OCI-LY3 (cell line): ENCODE measurements around the gene TMEM258.

Experiments
- H2AFZ ChIP-seq: fragments of 200-600, 300-600 bp; shearing (Covaris generic); 2 replicates; pipeline ENCODE4 v1.6.0; 2014; ENCODE audit warnings: antibody characterized with exemption, low read depth, low read length
- H3K27ac ChIP-seq: fragments of 200-600, 300-600 bp; sonication (generic); 2 replicates; pipeline ENCODE4 v1.5.1; 2014; ENCODE audit warnings: mild to moderate bottlenecking, low read length, moderate library complexity, mixed read lengths
- H3K27me3 ChIP-seq: fragments of 200-600, 300-600 bp; sonication (generic); 2 replicates; pipeline ENCODE4 v1.6.1; 2014; ENCODE audit warnings: low read depth, low read length, mixed read lengths
- H3K36me3 ChIP-seq: fragments of 200-600, 300-600 bp; sonication (generic); replicated peaks from 2 replicates; pipeline ENCODE3; 2014; ENCODE audit warnings: low read depth, low read length, mixed read lengths
- H3K4me1 ChIP-seq: fragments of 300-600, 200-600 bp; sonication (generic); 2 replicates; pipeline ENCODE4 v1.6.1; 2014; ENCODE audit warnings: low read length, mixed read lengths
- H3K4me2 ChIP-seq: fragments of 200-600, 300-600 bp; sonication (generic); 2 replicates; pipeline ENCODE4 v1.6.1; 2014; ENCODE audit warnings: low read length, mixed read lengths
- H3K4me3 ChIP-seq: fragments of 300-600, 200-600 bp; sonication (generic); 2 replicates; pipeline ENCODE4 v1.5.1; 2014; ENCODE audit warnings: antibody characterized with exemption, mild to moderate bottlenecking, low read length, moderate library complexity
- H3K79me2 ChIP-seq: fragments of 300-600, 200-600 bp; shearing (Covaris generic); 2 replicates; pipeline ENCODE4 v1.6.1; 2014; ENCODE audit warnings: mild to moderate bottlenecking, low read length, mixed read lengths
- H3K9ac ChIP-seq: fragments of 300-600, 200-600 bp; shearing (Covaris generic); 2 replicates; pipeline ENCODE4 v1.6.0; 2014; ENCODE audit warnings: mild to moderate bottlenecking, low read length, moderate library complexity
- H3K9me3 ChIP-seq: fragments of 200-600, 300-600 bp; shearing (Covaris generic); 2 replicates; pipeline ENCODE4 v1.6.1; 2014; ENCODE audit warnings: low read length, mixed read lengths; ENCODE audit not compliant: insufficient read depth
- H4K20me1 ChIP-seq: fragments of 200-600, 300-600 bp; sonication (generic); 2 replicates; pipeline ENCODE4 v1.6.1; 2016; ENCODE audit warnings: low read length, mixed read lengths; ENCODE audit not compliant: insufficient read depth
- CTCF ChIP-seq: fragments of 200-600, 300-600 bp; sonication (generic); IDR thresholded peaks from 2 replicates; pipeline ENCODE4 v1.5.1; 2014; ENCODE audit warnings: antibody characterized with exemption, low read length, low read depth
- EZH2phosphoT487 ChIP-seq: fragments of 200-600 bp; shearing (Covaris generic); IDR thresholded peaks from 2 replicates; pipeline ENCODE4 v1.6.1; 2018; ENCODE audit warnings: antibody characterized with exemption, mixed run types, low read depth

TMEM258 gene

GRCh38 chr11:61802605-61803004 is 10.2 kb upstream of the TMEM258 start:
- H2AFZ ChIP-seq, result no peak overlapping the region
- no peak overlapping the region for H3K27ac ChIP-seq
- H3K4me3 ChIP-seq, result no peak overlapping the region
- TF ChIP-seq EZH2phosphoT487, result no peak
- TF ChIP-seq CTCF, result no peak
- no peak overlapping the region for H3K9ac ChIP-seq
- H3K4me2 ChIP-seq, result no peak overlapping the region
- H3K27me3 ChIP-seq, result no peaks in the 10 kb centered on the region
- no peaks in the 10 kb centered on the region for H3K9me3 ChIP-seq
- peaks cover 16% of the 10 kb centered on the region for H3K4me1 ChIP-seq
- H4K20me1 ChIP-seq, result peaks cover 11% of the 10 kb centered on the region; the same call in 1 of the 2 replicates
- H3K79me2 ChIP-seq, result peaks cover 53% of the 10 kb centered on the region
- H3K36me3 ChIP-seq, result peaks cover 85% of the 10 kb centered on the region

DNA sequence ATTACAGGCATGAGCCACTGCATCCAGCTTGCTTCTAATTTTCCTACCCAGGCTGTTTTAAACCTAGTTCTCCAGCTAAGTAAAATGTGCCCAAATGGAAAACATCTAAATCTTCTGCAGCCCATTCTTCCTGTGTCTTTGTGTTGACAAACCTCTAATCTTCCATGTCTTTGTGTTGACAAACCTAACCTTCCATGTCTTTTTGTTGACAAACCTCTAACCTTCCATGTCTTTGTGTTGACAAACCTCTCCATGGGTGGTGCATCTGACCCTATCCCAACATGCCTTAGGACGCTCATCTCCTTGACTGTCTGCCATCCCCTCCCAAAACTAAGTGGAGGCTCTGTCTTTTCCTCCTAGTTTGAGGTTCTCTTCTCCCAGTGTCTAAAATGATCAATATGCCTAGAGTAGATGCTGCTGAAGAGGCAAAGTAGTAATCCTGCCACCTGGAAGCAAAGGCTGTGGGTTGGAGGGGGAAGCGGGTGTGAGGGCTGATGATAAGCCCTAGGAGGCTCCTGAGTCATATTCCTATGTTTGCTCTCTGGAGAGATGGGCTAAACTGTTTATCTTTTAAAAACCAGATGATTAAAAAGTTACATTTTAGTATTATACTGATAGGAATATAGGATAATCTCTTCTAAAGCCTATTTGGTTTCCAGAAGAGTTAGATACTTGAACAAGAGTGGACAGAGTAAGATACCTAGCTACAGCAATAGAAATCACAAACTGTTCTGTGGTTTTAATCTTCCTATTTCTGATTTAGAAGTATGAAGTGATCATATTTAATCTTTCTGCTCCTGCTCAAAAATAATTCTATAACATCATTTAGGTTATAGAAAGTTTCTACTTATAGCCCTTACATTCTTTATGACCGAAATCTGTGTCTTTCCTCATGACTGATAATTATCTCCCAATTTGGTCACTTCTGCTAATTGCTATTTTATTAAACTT is 8.2 kb upstream of the TMEM258 start:
- TF ChIP-seq CTCF, result no peak
- no peaks in the 10 kb centered on the region for H3K27me3 ChIP-seq
- H3K79me2 ChIP-seq, result peaks cover 73% of the 10 kb centered on the region
- no peak overlapping the region for H2AFZ ChIP-seq
- H3K27ac ChIP-seq, result no peak overlapping the region
- H3K4me3 ChIP-seq, result no peak overlapping the region
- H3K9me3 ChIP-seq, result no peaks in the 10 kb centered on the region
- H3K4me2 ChIP-seq, result no peak overlapping the region
- H3K9ac ChIP-seq, result no peak overlapping the region
- peaks cover 21% of the 10 kb centered on the region for H3K4me1 ChIP-seq
- H4K20me1 ChIP-seq, result peaks cover 18% of the 10 kb centered on the region; the same call in 1 of the 2 replicates
- peaks cover 81% of the 10 kb centered on the region for H3K36me3 ChIP-seq

GRCh38 chr11:61799665-61800284 is 7.4 kb upstream of the TMEM258 start:
- H3K4me1 ChIP-seq, result peaks cover 25% of the 10 kb centered on the region
- no peaks in the 10 kb centered on the region for H3K27me3 ChIP-seq
- H3K9me3 ChIP-seq, result no peaks in the 10 kb centered on the region
- peaks cover 79% of the 10 kb centered on the region for H3K36me3 ChIP-seq
- H3K79me2 ChIP-seq, result peaks cover 81% of the 10 kb centered on the region
- TF ChIP-seq CTCF (no peak), EZH2phosphoT487 (no peak)
- peak overlapping the region; percentile 5; the same call in 1 of the 2 replicates for H3K4me2 ChIP-seq
- peak overlapping the region; percentile 43 for H3K27ac ChIP-seq
- no peak overlapping the region for H3K9ac ChIP-seq
- no peak overlapping the region; the same call in 1 of the 2 replicates for H3K4me3 ChIP-seq
- no peak overlapping the region for H2AFZ ChIP-seq
- H4K20me1 ChIP-seq, result peaks cover 18% of the 10 kb centered on the region; the same call in 1 of the 2 replicates

- peaks cover 62% of the 10 kb centered on the region for H3K36me3 ChIP-seq
- no peak overlapping the region for H3K4me3 ChIP-seq
Measured at GRCh38 chr11:61797263-61797944, 5.0 kb upstream of the TMEM258 start.

More at GRCh38 chr11:61797263-61797944, 5.0 kb upstream of the TMEM258 start:
- peaks cover 96% of the 10 kb centered on the region for H3K79me2 ChIP-seq
- peak; percentile 97 for TF ChIP-seq CTCF
- TF ChIP-seq EZH2phosphoT487, result no peak
- peaks cover 35% of the 10 kb centered on the region for H3K4me1 ChIP-seq
- no peaks in the 10 kb centered on the region for H3K9me3 ChIP-seq
- H4K20me1 ChIP-seq, result peaks cover 14% of the 10 kb centered on the region; the same call in 1 of the 2 replicates
- H2AFZ ChIP-seq, result no peak overlapping the region
- no peak overlapping the region for H3K4me2 ChIP-seq
- no peaks in the 10 kb centered on the region for H3K27me3 ChIP-seq
- no peak overlapping the region for H3K9ac ChIP-seq
- no peak overlapping the region for H3K27ac ChIP-seq
